B cell (primary cell): Measurements from ENCODE around the gene UBASH3B.

Experiments used
- EZH2 ChIP-seq: IDR thresholded peaks from 2 replicates; pipeline ENCODE4 v1.6.1; 2012; ENCODE audit warnings: borderline replicate concordance, low read depth, mild to moderate bottlenecking, moderate library complexity, low read length; ENCODE audit not compliant: insufficient read depth, poor library complexity, severe bottlenecking
- TF ChIP-seq, protein P1 (sequence below): fragments of 200-600 bp; IDR thresholded peaks from one replicate; pipeline ENCODE4 v1.8.0; 2022; ENCODE audit warnings: antibody characterized with exemption, mild to moderate bottlenecking

DNA sequence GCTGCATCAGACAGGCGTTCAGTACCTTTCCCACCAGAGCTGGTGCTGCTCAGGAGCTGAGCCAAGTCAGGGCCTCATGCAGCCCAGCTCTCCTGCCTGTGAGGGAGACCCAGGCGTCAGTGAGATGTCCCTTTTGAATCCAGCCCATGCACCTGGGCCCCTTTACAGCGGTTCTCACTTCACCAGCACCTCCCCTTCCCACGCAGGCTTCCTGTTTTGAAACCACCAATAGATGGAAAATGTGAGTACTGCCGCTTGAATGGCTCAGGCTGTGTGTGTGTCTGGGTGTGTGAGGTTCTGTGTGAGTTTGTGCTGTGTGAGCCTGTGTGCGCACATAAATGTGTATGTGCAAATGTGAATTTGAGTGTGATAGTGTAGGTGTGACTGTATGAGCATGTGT lies 88.4 kb downstream of the UBASH3B start:
- TF ChIP-seq EZH2: no peak
- TF ChIP-seq, protein P1, sequence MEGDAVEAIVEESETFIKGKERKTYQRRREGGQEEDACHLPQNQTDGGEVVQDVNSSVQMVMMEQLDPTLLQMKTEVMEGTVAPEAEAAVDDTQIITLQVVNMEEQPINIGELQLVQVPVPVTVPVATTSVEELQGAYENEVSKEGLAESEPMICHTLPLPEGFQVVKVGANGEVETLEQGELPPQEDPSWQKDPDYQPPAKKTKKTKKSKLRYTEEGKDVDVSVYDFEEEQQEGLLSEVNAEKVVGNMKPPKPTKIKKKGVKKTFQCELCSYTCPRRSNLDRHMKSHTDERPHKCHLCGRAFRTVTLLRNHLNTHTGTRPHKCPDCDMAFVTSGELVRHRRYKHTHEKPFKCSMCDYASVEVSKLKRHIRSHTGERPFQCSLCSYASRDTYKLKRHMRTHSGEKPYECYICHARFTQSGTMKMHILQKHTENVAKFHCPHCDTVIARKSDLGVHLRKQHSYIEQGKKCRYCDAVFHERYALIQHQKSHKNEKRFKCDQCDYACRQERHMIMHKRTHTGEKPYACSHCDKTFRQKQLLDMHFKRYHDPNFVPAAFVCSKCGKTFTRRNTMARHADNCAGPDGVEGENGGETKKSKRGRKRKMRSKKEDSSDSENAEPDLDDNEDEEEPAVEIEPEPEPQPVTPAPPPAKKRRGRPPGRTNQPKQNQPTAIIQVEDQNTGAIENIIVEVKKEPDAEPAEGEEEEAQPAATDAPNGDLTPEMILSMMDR: no peak
